Measurements from ENCODE around the gene PRR7. TPM values are rescaled to one million over a fixed set of nuclear protein-coding genes. Genes with fewer than 3 reads are reported as not detected.

PRR7 gene
- total RNA-seq = 4.8 to 5.5 TPM (median 5.3 TPM) in 3 replicates
- long read RNA-seq, partial matches to known transcripts = 2 of 8 reads
- long read RNA-seq, other reads (novel, unspliced or antisense) = 3 of 8 reads

- H3K4me1 Mint-ChIP-seq (ENCODE audit: low read depth) = peaks cover 21% of the 10 kb centered on the region
- peak within 1 kb of the TSS; percentile 64 for H3K4me3 Mint-ChIP-seq (ENCODE audit: unreplicated experiment)
- DNase-seq (ENCODE audit: low spot score) = peak; percentile 94
- H3K36me3 Mint-ChIP-seq (ENCODE audit: low read depth) = peaks cover 4% of the 10 kb centered on the region
- TF ChIP-seq, protein P1, sequence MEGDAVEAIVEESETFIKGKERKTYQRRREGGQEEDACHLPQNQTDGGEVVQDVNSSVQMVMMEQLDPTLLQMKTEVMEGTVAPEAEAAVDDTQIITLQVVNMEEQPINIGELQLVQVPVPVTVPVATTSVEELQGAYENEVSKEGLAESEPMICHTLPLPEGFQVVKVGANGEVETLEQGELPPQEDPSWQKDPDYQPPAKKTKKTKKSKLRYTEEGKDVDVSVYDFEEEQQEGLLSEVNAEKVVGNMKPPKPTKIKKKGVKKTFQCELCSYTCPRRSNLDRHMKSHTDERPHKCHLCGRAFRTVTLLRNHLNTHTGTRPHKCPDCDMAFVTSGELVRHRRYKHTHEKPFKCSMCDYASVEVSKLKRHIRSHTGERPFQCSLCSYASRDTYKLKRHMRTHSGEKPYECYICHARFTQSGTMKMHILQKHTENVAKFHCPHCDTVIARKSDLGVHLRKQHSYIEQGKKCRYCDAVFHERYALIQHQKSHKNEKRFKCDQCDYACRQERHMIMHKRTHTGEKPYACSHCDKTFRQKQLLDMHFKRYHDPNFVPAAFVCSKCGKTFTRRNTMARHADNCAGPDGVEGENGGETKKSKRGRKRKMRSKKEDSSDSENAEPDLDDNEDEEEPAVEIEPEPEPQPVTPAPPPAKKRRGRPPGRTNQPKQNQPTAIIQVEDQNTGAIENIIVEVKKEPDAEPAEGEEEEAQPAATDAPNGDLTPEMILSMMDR (IDR thresholded peaks at IDR 0.05) = peak; percentile 34
- H3K9me3 Mint-ChIP-seq (ENCODE audit: low read depth) = no peaks in the 10 kb centered on the region
- H3K27me3 Mint-ChIP-seq (ENCODE audit: low read depth) = no peaks in the 10 kb centered on the region
- peak within 1 kb of the TSS; percentile 80 for H3K27ac Mint-ChIP-seq (ENCODE audit: unreplicated experiment)
These were observed at the start of gene PRR7 for GRCh38 chr5:177446200-177447065. Gene PRR7, plus strand, starts transcription at chr5:177446814. Its CDS starts 8,254 bp downstream, at chr5:177455068.

DNA sequence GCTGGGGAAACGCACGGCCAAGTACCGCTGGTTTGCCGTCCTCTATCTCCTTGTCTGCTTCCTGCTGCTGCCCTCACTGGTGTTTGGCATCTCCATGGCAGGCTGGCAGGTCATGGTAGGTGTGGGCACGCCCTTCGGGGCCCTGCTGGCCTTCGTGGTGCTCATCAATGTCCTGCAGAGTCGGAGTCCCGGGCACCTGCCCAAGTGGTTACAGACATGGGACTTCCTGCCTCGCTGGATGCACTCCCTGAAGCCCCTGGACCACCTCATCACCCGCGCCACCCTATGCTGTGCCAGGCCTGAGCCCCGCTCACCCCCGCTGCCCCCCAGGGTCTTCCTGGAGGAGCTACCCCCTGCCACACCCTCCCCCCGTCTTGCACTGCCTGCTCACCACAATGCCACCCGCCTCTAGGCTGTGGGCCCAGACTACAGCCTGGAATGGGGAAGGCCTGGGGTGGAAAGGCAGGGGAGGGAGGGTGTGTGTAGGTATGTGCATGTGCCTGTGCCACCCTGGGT, 48.7 kb upstream of the PRR7 start:
- Mint-ChIP-seq H3K4me3 (ENCODE audit: unreplicated experiment) (no peak overlapping the region), H3K27ac (ENCODE audit: unreplicated experiment) (no peak overlapping the region), H3K27me3 (ENCODE audit: low read depth) (peaks cover 6% of the 10 kb centered on the region), H3K4me1 (ENCODE audit: low read depth) (peaks cover 7% of the 10 kb centered on the region), H3K36me3 (ENCODE audit: low read depth) (no peaks in the 10 kb centered on the region), H3K9me3 (ENCODE audit: low read depth) (no peaks in the 10 kb centered on the region)
- TF ChIP-seq, protein P1 (IDR thresholded peaks at IDR 0.05) = no peak
- DNase-seq (ENCODE audit: low spot score) = no peak

GRCh38 chr5:177399997-177400868, 46.4 kb upstream of the PRR7 start, which contains the start of gene PFN3:
Gene PFN3, minus strand, starts transcription at chr5:177400661. Its CDS starts 85 bp downstream, at chr5:177400576.
- Mint-ChIP-seq H3K4me3 (ENCODE audit: unreplicated experiment) (no peak within 1 kb of the TSS), H3K27ac (ENCODE audit: unreplicated experiment) (no peak within 1 kb of the TSS), H3K9me3 (ENCODE audit: low read depth) (no peaks in the 10 kb centered on the region), H3K4me1 (ENCODE audit: low read depth) (peaks cover 14% of the 10 kb centered on the region), H3K27me3 (ENCODE audit: low read depth) (peaks cover 6% of the 10 kb centered on the region), H3K36me3 (ENCODE audit: low read depth) (no peaks in the 10 kb centered on the region)
- no peak for DNase-seq (ENCODE audit: low spot score)
- TF ChIP-seq, protein P1 (IDR thresholded peaks at IDR 0.05) = no peak

DNA sequence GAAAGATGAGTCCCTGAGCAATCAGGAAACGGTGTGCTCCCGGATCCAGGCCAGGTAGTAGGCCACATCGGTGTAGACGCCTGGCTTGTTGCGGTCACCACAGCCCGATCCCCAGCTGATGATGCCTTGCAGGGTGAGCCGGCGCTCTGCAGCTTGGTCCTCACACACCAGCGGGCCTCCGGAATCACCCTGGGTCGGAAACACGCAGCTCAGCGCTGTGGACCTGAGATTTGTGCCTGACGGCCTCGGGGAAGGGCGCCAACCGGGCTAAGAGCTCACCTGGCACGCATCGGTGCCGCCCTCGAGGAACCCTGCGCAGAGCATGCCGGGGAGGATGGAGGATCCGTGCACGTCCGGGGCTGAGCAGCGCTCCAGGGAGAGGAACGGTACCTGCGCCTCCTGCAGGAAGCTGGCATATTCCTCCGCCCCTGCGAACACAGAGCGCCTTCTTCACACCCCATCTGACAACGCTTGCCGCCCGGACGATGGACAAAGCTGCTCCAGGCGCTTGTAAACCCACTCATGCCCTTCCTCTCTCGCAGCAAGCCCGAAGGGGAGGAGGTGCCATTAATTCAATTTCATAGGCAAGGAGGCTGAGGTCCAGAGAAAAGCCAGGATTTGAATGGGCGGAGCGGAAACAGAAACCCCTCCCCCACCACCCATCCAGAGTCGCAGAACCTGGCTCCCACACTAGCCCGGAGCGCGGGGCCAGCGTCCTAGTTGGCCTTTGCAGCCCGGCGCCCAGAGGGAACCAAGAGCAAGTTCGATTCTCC, 44.2 kb upstream of the PRR7 start:
- Mint-ChIP-seq H3K27me3 (ENCODE audit: low read depth) (peaks cover 6% of the 10 kb centered on the region), H3K36me3 (ENCODE audit: low read depth) (no peaks in the 10 kb centered on the region), H3K4me3 (ENCODE audit: unreplicated experiment) (peak overlapping the region; percentile 66), H3K27ac (ENCODE audit: unreplicated experiment) (peak overlapping the region; percentile 12), H3K9me3 (ENCODE audit: low read depth) (no peaks in the 10 kb centered on the region), H3K4me1 (ENCODE audit: low read depth) (peaks cover 14% of the 10 kb centered on the region)
- DNase-seq (ENCODE audit: low spot score) = no peak
- TF ChIP-seq, protein P1 (IDR thresholded peaks at IDR 0.05) = peak; percentile 77

All from chondrocyte (in vitro differentiated cells).